ENCODE measurements around the gene GMCL2. TPM values are rescaled to one million over a fixed set of nuclear protein-coding genes. Genes with fewer than 3 reads are reported as not detected.

GMCL2 gene
- total and polyA plus RNA-seq, 9 of the 15 experiments (the other 6 are each of a cell fraction or from before 2014, with no cell fraction given): 0.04 TPM; not detected in 8

- Histone ChIP-seq H3K9ac (ENCODE audit: insufficient read depth in 1 of 2, low read depth in 2 of 2, low read length in 2 of 2) (no peak overlapping the region), H3K27ac (ENCODE audit: extremely low read depth, low read depth, low read length) (no peak overlapping the region), H4K20me1 (replicated peaks; ENCODE audit: control insufficient read depth, insufficient read depth, low read length) (no peaks in the 10 kb centered on the region), H3K79me2 (ENCODE audit: control insufficient read depth, insufficient read depth, low read length) (no peaks in the 10 kb centered on the region), H3K4me1 (replicated peaks in 1 of 2; ENCODE audit: control insufficient read depth in 2 of 2, insufficient read depth in 2 of 2, low read length in 2 of 2) (peaks cover 13 to 15% of the 10 kb centered on the region in 2 experiments), H3K9me1 (ENCODE audit: control insufficient read depth, insufficient read depth, low read length) (no peaks in the 10 kb centered on the region), H2AFZ (ENCODE audit: low read depth, low read length) (peak overlapping the region; percentile 84), H3K27me3 (ENCODE audit: control insufficient read depth in 2 of 2, insufficient read depth in 2 of 2, low read length in 2 of 2) (no peaks in the 10 kb centered on the region), H3K36me3 (ENCODE audit: control insufficient read depth, insufficient read depth, low read length) (no peaks in the 10 kb centered on the region), H3K4me2 (ENCODE audit: insufficient read depth, low read length) (no peak overlapping the region; the same call in 1 of the 2 replicates), H3K9me3 (replicated peaks; ENCODE audit: control insufficient read depth, insufficient read depth, low read depth, low read length) (0 out of 2 replicates have a peak, but pooled peaks cover 2% of the 10 kb centered on the region), H3K4me3 (no peak overlapping the region)
- BruUV-seq (replicated peaks): no TSS peak
- in situ Hi-C loops (cut with MboI): no loop called here
- POLR2A ChIA-PET: interaction anchor here (0.5 to 1.1 kb wide), 4 partner anchors 10 to 105 kb away, joined by 3 read pairs; partner anchors contain the start of gene HNRNPAB
- 26% methylated on average over 9 of the region's 9 CpGs for WGBS (ENCODE audit: insufficient coverage, low coverage, missing lambda C conversion rate)
- peak; percentile 83 for ATAC-seq
- CTCF ChIA-PET (ENCODE audit: low intra/inter-chr PET ratio): no interaction called here
- DNase-seq (ENCODE audit: extremely low read depth in 1 of 4, low spot score in 3 of 4): peak in 1 of 4 experiments; percentile 49
- intact Hi-C loops (cut with micrococcal nuclease): no loop called here
- 0 out of 4 replicates have a peak, but pooled peaks of 1 of the 2 experiments have one; percentile 22 for TF ChIP-seq MNT (conservative IDR thresholded peaks at IDR 0.05)
- TF ChIP-seq ZNF324 (CRISPR knock-in tag; IDR thresholded peaks at IDR 0.05): no peak
- FAIRE-seq: no peak
Measured at GRCh38 chr5:178180141-178180863, 6.9 kb downstream of the GMCL2 start.

All from K562 (cell line).